ENCODE data around the gene KRT5.
"Not testable (repeated sequence)": the region's sequence is repeated elsewhere in the genome, so short reads cannot be mapped to it uniquely, and the experiment has no call there.

KRT5 gene

GRCh38 chr12:52521175-52521567 lies 977 bp upstream of the KRT5 start:
- no peak for DNase-seq (ENCODE audit: low read depth in 2 of 2)

- no peak for DNase-seq (ENCODE audit: low read depth in 2 of 2)
Measured at GRCh38 chr12:52519387-52519703, 849 bp downstream of the KRT5 start.

- no peak for DNase-seq (ENCODE audit: low read depth in 2 of 2)
Measured at GRCh38 chr12:52518574-52519386, 1.4 kb downstream of the KRT5 start.

- DNase-seq (ENCODE audit: low read depth in 2 of 2), result no peak
Measured at GRCh38 chr12:52517888-52518287, 2.3 kb downstream of the KRT5 start.

- no peak for DNase-seq (ENCODE audit: low read depth in 2 of 2)
Measured at GRCh38 chr12:52517005-52517835, 3.0 kb downstream of the KRT5 start.

GRCh38 chr12:52515927-52516831 lies 4.0 kb downstream of the KRT5 start:
- no peak for DNase-seq (ENCODE audit: low read depth in 2 of 2)

GRCh38 chr12:52515319-52515646 lies 4.9 kb downstream of the KRT5 start:
- no peak for DNase-seq (ENCODE audit: low read depth in 2 of 2)

GRCh38 chr12:52514471-52515318 lies 5.5 kb downstream of the KRT5 start:
- DNase-seq (ENCODE audit: low read depth in 2 of 2), result no peak

- DNase-seq (ENCODE audit: low read depth in 2 of 2), result no peak
Measured at GRCh38 chr12:52513736-52514135, 6.5 kb downstream of the KRT5 start.

- DNase-seq (ENCODE audit: low read depth in 2 of 2), result no peak
Measured at GRCh38 chr12:52508211-52508610, 12.0 kb downstream of the KRT5 start.

GRCh38 chr12:52506858-52507715 lies 13.1 kb downstream of the KRT5 start:
- DNase-seq (ENCODE audit: low read depth in 2 of 2), result no peak

- no peak for DNase-seq (ENCODE audit: low read depth in 2 of 2)
Measured at GRCh38 chr12:52502877-52503276, 17.3 kb downstream of the KRT5 start.

GRCh38 chr12:52501490-52501889 lies 18.7 kb downstream of the KRT5 start:
- DNase-seq (ENCODE audit: low read depth in 2 of 2), result no peak

- not testable (repeated sequence) for DNase-seq (ENCODE audit: low read depth in 2 of 2)
Measured at GRCh38 chr12:52500574-52500973, 19.6 kb downstream of the KRT5 start.

- no peak for DNase-seq (ENCODE audit: low read depth in 2 of 2)
Measured at GRCh38 chr12:52499806-52500560, 20.2 kb downstream of the KRT5 start.

- no peak for DNase-seq (ENCODE audit: low read depth in 2 of 2)
Measured at GRCh38 chr12:52498946-52499345, 21.2 kb downstream of the KRT5 start.

- no peak for DNase-seq (ENCODE audit: low read depth in 2 of 2)
Measured at GRCh38 chr12:52497975-52498374, 22.2 kb downstream of the KRT5 start.

- no peak for DNase-seq (ENCODE audit: low read depth in 2 of 2)
Measured at GRCh38 chr12:52496590-52497071, 23.6 kb downstream of the KRT5 start.

GRCh38 chr12:52496054-52496453 lies 24.1 kb downstream of the KRT5 start:
- no peak for DNase-seq (ENCODE audit: low read depth in 2 of 2)
